Gastroesophageal sphincter (tissue), 4 donors: ENCODE measurements around the gene TAF8. TPM values are rescaled to one million over a fixed set of nuclear protein-coding genes. Genes with fewer than 3 reads are reported as not detected.
"Not testable (repeated sequence)": the region's sequence is repeated elsewhere in the genome, so short reads cannot be mapped to it uniquely, and the experiment has no call there.

Experiments used
- ATAC-seq: fragments of 150-250 bp; one replicate; pipeline ENCODE4 v1.9.1; 2016; ENCODE audit warnings: mild to moderate bottlenecking, moderate library complexity
- H3K27ac ChIP-seq, 4 donors: fragments of 200-600 bp; sonication (generic) in 3 of 4; 1 replicate in 3 of 4; 2 replicates in 1 of 4; pipeline ENCODE4 v1.5.1; 2016 to 2019
- H3K27me3 ChIP-seq: fragments of 200-600 bp; sonication (generic); one replicate; pipeline ENCODE4 v1.5.1; 2019
- H3K36me3 ChIP-seq, 2 donors: fragments of 200-600 bp; sonication (generic); one replicate each; pipeline ENCODE4 v1.5.1; 2019; ENCODE audit warnings: control low read depth in 1 of 2
- H3K4me1 ChIP-seq, 3 donors: fragments of 200-600 bp; sonication (generic); 1 replicate in 2 of 3; 2 replicates in 1 of 3; pipeline ENCODE4 v1.5.1; 2016 to 2019; ENCODE audit warnings: control low read depth in 2 of 3
- H3K4me3 ChIP-seq, 2 donors: fragments of 200-600 bp; sonication (generic); one replicate each; pipeline ENCODE4 v1.5.1; 2019; ENCODE audit warnings: mild to moderate bottlenecking in 1 of 2, moderate library complexity in 1 of 2
- H3K9me3 ChIP-seq, 3 donors: fragments of 200-600 bp; sonication (generic); one replicate each; pipeline ENCODE4 v1.5.1; 2017 to 2019; ENCODE audit warnings: control low read depth in 2 of 3
- EP300 ChIP-seq: sonication (generic); formaldehyde crosslinking; IDR thresholded peaks from one replicate; pipeline ENCODE4 v1.6.1; 2017; ENCODE audit warnings: antibody characterized with exemption, mild to moderate bottlenecking
- POLR2A ChIP-seq, 2 donors: fragments of 450-650 bp; IDR thresholded peaks; one replicate each; pipeline ENCODE4 v1.6.1; 2017; ENCODE audit warnings: antibody characterized with exemption in 2 of 2, mild to moderate bottlenecking in 2 of 2, moderate library complexity in 1 of 2
- POLR2AphosphoS5 ChIP-seq: sonication (generic); formaldehyde crosslinking; IDR thresholded peaks from one replicate; pipeline ENCODE4 v1.6.1; 2017; ENCODE audit warnings: antibody characterized with exemption
- whole genome bisulfite sequencing, 2 donors: methylation state at CpG; one replicate each; pipeline ENCODE4 v1.1.5; 2018; ENCODE audit warnings: low coverage in 1 of 2; 5-methylcytosine and 5-hydroxymethylcytosine counted together
- total RNA-seq, 4 donors: library from RNA; depleted of rRNA; stranded (reverse); fragments of >200 nt; gene quantifications; one replicate each; pipeline ENCODE4 v1.1.0, GENCODE V29; 2016
- TF ChIP-seq, protein P1 (sequence below), 4 experiments: fragments of 200-600 bp in 2 of 4; fragments of 450-650 bp in 2 of 4; sonication (generic) in 1 of 4; IDR thresholded peaks; one replicate each; pipeline ENCODE4 v1.5.1; 2017 to 2019; ENCODE audit warnings: antibody characterized with exemption in 4 of 4, mild to moderate bottlenecking in 2 of 4, moderate library complexity in 2 of 4

Gene TAF8, protein sequence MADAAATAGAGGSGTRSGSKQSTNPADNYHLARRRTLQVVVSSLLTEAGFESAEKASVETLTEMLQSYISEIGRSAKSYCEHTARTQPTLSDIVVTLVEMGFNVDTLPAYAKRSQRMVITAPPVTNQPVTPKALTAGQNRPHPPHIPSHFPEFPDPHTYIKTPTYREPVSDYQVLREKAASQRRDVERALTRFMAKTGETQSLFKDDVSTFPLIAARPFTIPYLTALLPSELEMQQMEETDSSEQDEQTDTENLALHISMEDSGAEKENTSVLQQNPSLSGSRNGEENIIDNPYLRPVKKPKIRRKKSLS
- 10 to 100 TPM; 16.8 to 33.6 (median 24.2) TPM for total RNA-seq

DNA sequence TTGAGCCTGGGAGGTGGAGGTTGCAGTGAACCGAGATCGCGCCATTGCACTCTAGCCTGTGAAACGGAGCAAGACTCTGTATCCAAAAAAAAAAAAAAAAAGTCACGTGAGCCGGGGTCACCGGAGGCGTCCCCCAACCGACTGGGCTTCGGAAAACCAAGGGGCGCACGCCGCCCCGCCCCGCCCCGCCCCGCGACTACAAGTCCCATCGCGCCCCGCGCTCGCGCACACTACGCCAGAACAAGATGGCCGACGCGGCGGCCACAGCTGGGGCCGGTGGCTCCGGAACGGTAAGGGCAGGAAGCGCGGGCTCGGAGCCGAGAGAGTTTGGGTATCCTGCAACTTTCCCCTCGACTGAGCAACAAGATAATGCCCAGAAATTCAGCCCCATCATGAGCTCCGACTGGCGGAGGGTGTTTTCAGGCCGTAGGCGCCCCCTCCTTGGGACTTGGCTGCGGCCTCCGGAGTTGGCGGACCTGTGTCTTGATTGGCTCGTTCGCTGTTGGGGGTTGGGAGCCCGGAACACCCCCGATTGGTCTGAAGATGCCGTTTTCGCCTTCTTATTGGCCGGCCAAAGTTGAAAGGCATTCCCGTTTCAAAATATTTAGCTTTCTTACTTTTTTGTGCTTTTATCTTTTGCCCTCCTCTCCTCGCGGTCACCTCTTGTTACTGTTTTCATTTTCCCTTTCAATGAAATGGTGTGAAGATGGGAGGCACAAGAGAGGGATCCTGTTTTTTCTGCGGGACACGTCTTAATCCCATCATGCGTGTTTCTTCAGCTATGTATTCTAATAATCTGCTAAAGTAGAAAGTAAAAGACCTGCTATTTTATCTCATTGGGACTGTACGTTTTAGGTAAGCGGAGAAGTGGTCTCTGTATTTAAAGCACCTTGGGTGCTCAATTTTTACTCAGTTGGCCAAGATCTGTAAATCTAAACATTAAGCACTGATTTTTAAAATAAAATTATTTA, at the start of gene TAF8:
Gene TAF8, plus strand, starts transcription at position 228 of the 971 bp plus-strand sequence. Its CDS starts 18 bp downstream, at position 246.
- peaks cover 0 to 38% of the 10 kb centered on the region in 2 donors for H3K36me3 ChIP-seq

DNA sequence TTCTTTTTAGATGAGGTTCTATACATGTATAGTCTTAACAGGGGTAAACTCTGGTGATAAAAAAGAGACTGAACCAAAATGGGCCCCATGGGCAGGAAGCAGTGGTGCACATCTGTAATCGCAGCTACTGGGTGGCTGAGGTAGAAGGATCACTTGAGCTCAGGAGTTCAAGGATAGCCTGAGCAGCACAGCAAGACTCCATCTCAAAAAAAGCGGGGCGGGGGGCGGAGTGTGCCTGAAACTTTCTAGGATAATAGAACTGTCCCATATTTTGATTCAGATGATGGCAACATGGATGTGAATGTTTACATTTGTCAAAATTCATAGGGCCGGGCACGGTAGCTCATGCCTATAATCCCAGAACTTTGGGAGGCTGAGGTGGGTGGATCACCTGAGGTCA, 48.8 kb upstream of the TAF8 start:
- Histone ChIP-seq H3K4me3 (no peak overlapping the region), H3K27me3 (no peaks in the 10 kb centered on the region), H3K36me3 (peaks cover 0 to 46% of the 10 kb centered on the region in 2 donors), H3K4me1 (no peaks in the 10 kb centered on the region), H3K27ac (no peak overlapping the region), H3K9me3 (no peaks in the 10 kb centered on the region)
- WGBS, 2 donors = 87 to 95% methylated on average over 4 to 5 of the region's 6 CpGs
- ATAC-seq = no peak
- no peak for TF ChIP-seq EP300
- TF ChIP-seq POLR2A (IDR thresholded peaks at IDR 0.05) = no peak
- no peak for TF ChIP-seq POLR2AphosphoS5
- TF ChIP-seq, protein P1, sequence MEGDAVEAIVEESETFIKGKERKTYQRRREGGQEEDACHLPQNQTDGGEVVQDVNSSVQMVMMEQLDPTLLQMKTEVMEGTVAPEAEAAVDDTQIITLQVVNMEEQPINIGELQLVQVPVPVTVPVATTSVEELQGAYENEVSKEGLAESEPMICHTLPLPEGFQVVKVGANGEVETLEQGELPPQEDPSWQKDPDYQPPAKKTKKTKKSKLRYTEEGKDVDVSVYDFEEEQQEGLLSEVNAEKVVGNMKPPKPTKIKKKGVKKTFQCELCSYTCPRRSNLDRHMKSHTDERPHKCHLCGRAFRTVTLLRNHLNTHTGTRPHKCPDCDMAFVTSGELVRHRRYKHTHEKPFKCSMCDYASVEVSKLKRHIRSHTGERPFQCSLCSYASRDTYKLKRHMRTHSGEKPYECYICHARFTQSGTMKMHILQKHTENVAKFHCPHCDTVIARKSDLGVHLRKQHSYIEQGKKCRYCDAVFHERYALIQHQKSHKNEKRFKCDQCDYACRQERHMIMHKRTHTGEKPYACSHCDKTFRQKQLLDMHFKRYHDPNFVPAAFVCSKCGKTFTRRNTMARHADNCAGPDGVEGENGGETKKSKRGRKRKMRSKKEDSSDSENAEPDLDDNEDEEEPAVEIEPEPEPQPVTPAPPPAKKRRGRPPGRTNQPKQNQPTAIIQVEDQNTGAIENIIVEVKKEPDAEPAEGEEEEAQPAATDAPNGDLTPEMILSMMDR (IDR thresholded peaks at IDR 0.05) = no peak

More for the DNA sequence above, at the start of gene TAF8:
- H3K27ac ChIP-seq = peak within 1 kb of the TSS; percentile 82 to 95 (median 91)
- no peaks in the 10 kb centered on the region for H3K27me3 ChIP-seq
- no peaks in the 10 kb centered on the region for H3K9me3 ChIP-seq
- peak within 1 kb of the TSS; percentile 76 to 80 for H3K4me3 ChIP-seq
- 1 to 3% methylated on average over 5 to 26 of the region's 59 CpGs for WGBS, 2 donors
- TF ChIP-seq EP300 (no peak), POLR2AphosphoS5 (peak; percentile 81), POLR2A (IDR thresholded peaks at IDR 0.05) (peak; percentile 83 to 89)
- TF ChIP-seq, protein P1 (IDR thresholded peaks at IDR 0.05) = no peak
- H3K4me1 ChIP-seq = peaks cover 0 to 75% (median 36%) of the 10 kb centered on the region in 3 donors
- peak; percentile 91 for ATAC-seq

DNA sequence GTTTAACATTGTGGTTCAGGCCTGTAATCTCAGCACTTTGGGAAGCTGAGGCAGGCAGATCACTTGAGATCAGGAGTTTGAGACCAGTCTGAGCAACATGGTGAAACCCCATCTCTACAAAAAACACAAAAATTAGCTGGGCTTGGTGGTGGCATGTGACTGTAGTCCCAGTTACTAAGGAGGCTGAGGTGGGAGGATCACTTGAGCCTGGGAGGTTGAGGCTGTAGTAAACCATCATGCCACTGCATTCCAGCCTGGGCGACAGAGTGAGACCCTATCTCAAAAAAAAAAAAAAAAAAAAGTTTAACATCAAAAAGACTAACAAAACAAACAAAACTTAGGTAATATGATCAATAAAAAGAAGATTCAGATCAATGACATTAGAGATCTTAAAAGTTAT, 46.7 kb upstream of the TAF8 start:
- Histone ChIP-seq H3K36me3 (peaks cover 0 to 29% of the 10 kb centered on the region in 2 donors), H3K4me1 (peaks cover 0 to 11% (median 0%) of the 10 kb centered on the region in 3 donors)
- not testable (repeated sequence) for ATAC-seq, H3K27me3 ChIP-seq, H3K4me3 ChIP-seq, H3K27ac ChIP-seq, H3K9me3 ChIP-seq
- 100% methylated on average over 1 of the region's 1 CpG; no CpG with 5 or more reads in 1 of the 2 donors for WGBS, 2 donors

DNA sequence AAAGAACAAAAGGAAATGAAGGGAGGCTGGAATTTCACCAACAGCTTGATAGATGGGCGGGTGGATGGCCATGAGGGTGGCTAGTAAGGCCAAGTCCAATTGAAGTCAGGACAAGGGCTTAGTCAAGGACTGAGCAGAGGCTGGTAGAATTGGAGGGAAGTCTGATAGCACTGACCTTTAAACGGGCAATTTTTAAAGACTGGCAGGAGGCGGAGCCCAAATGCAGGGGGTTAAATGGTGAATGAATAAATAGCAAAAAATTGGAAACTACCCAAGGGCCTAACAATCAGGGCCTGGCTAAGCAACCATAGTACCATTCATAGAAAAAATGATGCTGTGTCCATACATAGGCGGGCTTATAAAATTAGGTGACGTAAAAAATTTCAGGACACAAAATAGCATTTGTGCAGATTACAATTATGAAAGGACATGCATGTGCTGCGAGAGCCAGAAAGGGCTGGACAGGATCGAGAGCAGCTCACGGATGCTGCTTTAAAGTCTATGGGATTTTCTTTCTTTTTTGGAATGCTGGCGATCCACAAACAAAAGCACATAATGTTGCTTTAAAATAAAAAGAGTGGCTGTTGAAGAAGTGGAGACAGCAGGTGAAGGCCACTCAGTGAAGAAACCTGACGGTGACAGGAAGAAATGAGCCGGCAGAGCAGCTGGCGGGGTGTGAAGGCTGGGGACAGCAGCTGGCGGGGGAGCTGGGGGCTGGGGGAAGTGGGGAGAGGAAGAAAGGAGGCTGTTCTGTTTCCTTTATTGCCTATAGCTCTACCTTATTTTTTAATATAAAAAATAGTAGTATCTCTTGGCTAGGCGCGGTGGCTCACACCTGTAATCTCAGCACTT, 42.8 kb upstream of the TAF8 start:
- no peak for TF ChIP-seq POLR2AphosphoS5
- no peak for TF ChIP-seq EP300
- TF ChIP-seq POLR2A (IDR thresholded peaks at IDR 0.05) = no peak
- TF ChIP-seq, protein P1 (IDR thresholded peaks at IDR 0.05) = no peak
- H3K4me3 ChIP-seq = no peak overlapping the region
- no peaks in the 10 kb centered on the region for H3K27me3 ChIP-seq
- no peaks in the 10 kb centered on the region for H3K9me3 ChIP-seq
- no peak for ATAC-seq
- H3K27ac ChIP-seq = peak overlapping the region in 1 of 4 donors; percentile 29
- peaks cover 0 to 23% of the 10 kb centered on the region in 2 donors for H3K36me3 ChIP-seq
- peaks cover 0 to 28% (median 0%) of the 10 kb centered on the region in 3 donors for H3K4me1 ChIP-seq
- 59 to 75% methylated on average over 9 to 14 of the region's 15 CpGs for WGBS, 2 donors

DNA sequence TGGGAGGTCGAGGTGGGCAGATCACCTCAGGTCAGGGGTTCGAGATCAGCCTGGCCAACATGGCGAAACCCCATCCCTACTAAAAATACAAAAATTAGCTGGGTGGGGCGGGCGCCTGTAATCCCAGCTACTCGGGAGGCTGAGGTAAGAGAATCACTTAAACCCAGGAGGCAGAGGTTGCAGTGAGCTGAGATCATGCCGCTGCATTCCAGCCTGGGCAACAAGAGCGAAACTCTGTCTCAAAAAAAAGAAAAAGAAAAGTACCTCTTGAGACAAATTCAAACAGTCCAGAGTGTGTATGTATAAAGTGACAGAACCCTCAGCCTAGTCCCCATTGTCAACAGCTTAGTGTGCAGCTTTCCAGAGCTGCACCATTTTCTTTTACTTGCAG, 42.2 kb upstream of the TAF8 start:
- Histone ChIP-seq H3K27ac (peak overlapping the region in 1 of 4 donors; percentile 29), H3K36me3 (peaks cover 0 to 17% of the 10 kb centered on the region in 2 donors), H3K4me1 (peaks cover 0 to 28% (median 0%) of the 10 kb centered on the region in 3 donors)
- not testable (repeated sequence) for H3K4me3 ChIP-seq, H3K27me3 ChIP-seq, ATAC-seq, H3K9me3 ChIP-seq
- WGBS, 2 donors = 100% methylated on average over 1 of the region's 8 CpGs
